Panc1 (cell line): ENCODE measurements around the gene NELFCD. TPM values are rescaled to one million over a fixed set of nuclear protein-coding genes. Genes with fewer than 3 reads are reported as not detected.

Experiments used
- ATAC-seq: fragments of 200-7000 bp; cut with Tn5 transposase; 2 replicates; pipeline ENCODE4 v1.9.1; 2020; ENCODE audit warnings: mild to moderate bottlenecking, moderate library complexity
- BruUV-seq: library from RNA; stranded (reverse); fragments of 400-500 nt; replicated peaks from 2 replicates; lab custom pipeline; 2021; lab: Mats Ljungman, UMichigan
- CTCF ChIA-PET: fragments of 300-600 bp; sonication (Branson Sonifier 250); formaldehyde crosslinking; loops from one replicate; lab custom pipeline; 2022; ENCODE audit warnings: antibody characterized with exemption; lab: Charles Lee
- POLR2A ChIA-PET: fragments of 300-600 bp; sonication (Branson Sonifier 250); formaldehyde crosslinking; loops from one replicate; lab custom pipeline; 2022; ENCODE audit warnings: antibody characterized with exemption; lab: Charles Lee
- DNase-seq: peaks from one replicate; pipeline ENCODE4 v3.0.0-alpha.2; 2010; ENCODE audit warnings: low read depth, low spot score
- H3K27ac ChIP-seq: 2 replicates; pipeline ENCODE4 v1.5.1; 2011; ENCODE audit warnings: mild to moderate bottlenecking, low read length, inconsistent platforms
- H3K27me3 ChIP-seq: fragments of 200-500 bp; sonication (Bioruptor generic); 2 replicates; pipeline ENCODE4 v1.6.0; 2014; ENCODE audit warnings: low read length, inconsistent platforms; ENCODE audit not compliant: control insufficient read depth, insufficient read depth
- H3K36me3 ChIP-seq: fragments of 200-500 bp; sonication (Bioruptor generic); 2 replicates; pipeline ENCODE4 v1.5.1; 2014; ENCODE audit warnings: inconsistent platforms, mild to moderate bottlenecking, low read length, moderate library complexity; ENCODE audit not compliant: control insufficient read depth, insufficient read depth
- H3K4me1 ChIP-seq: 2 replicates; pipeline ENCODE4 v1.5.1; 2011; ENCODE audit warnings: inconsistent platforms, mild to moderate bottlenecking, low read length, moderate library complexity; ENCODE audit not compliant: control insufficient read depth, insufficient read depth
- H3K4me3 ChIP-seq, 2 experiments: 2 replicates each; pipeline ENCODE4 v1.5.1; 2011 to 2012; ENCODE audit warnings: low read depth in 2 of 2, low read length in 2 of 2, mild to moderate bottlenecking in 2 of 2, inconsistent platforms in 1 of 2, moderate library complexity in 1 of 2
- H3K9me3 ChIP-seq: fragments of 200-500 bp; sonication (Bioruptor generic); 2 replicates; pipeline ENCODE4 v1.5.1; 2014; ENCODE audit warnings: low read depth, mild to moderate bottlenecking, inconsistent platforms, low read length, moderate library complexity; ENCODE audit not compliant: control insufficient read depth, insufficient read depth
- CTCF ChIP-seq: fragments of 450-650 bp; IDR thresholded peaks from 2 replicates; pipeline ENCODE4 v1.5.1; 2017; ENCODE audit warnings: mild to moderate bottlenecking
- POLR2AphosphoS5 ChIP-seq: IDR thresholded peaks from 2 replicates; pipeline ENCODE4 v1.6.1; 2012; ENCODE audit warnings: mild to moderate bottlenecking, low read depth, low read length, moderate library complexity
- REST ChIP-seq, 2 experiments: IDR thresholded peaks; 2 replicates each; pipeline ENCODE4 v1.6.1; 2011 to 2012; ENCODE audit warnings: low read depth in 2 of 2, control low read depth in 1 of 2, low read length in 1 of 2, mild to moderate bottlenecking in 1 of 2, moderate library complexity in 1 of 2; ENCODE audit not compliant: insufficient read depth in 1 of 2
- SIN3A ChIP-seq: IDR thresholded peaks from 2 replicates; pipeline ENCODE4 v1.6.1; 2012; ENCODE audit warnings: low read depth, mild to moderate bottlenecking, low read length, moderate library complexity, borderline replicate concordance; ENCODE audit not compliant: insufficient read depth
- TCF7L2 ChIP-seq: IDR thresholded peaks from 2 replicates; pipeline ENCODE4 v1.6.1; 2011; ENCODE audit warnings: mild to moderate bottlenecking, low read depth, low read length, inconsistent platforms
- in situ Hi-C: cut with HindIII; loops from 2 replicates; pipeline ENCODE4 v1.10.0; 2016; ENCODE audit warnings: low sequenced_read_pairs, low pct_unique_long_range_greater_than_20kb
- intact Hi-C: fragments of 100-400 bp; cut with micrococcal nuclease; formaldehyde crosslinking; loops from one replicate; pipeline ENCODE4 v1.10.0; 2022; ENCODE audit not compliant: unreplicated experiment
- total RNA-seq: library from RNA; stranded (reverse); gene quantifications from one replicate; pipeline ENCODE4 v1.2.1, GENCODE V29; 2021; ENCODE audit not compliant: unreplicated experiment

The NELFCD gene
- total RNA-seq, 1 experiment from 2014 or later, result 108 TPM

GRCh38 chr20:59013031-59013951 lies 32.2 kb downstream of the NELFCD start:
- Histone ChIP-seq H3K4me1 (peaks cover 3% of the 10 kb centered on the region; the same call in 1 of the 2 replicates), H3K4me3 (no peak overlapping the region), H3K9me3 (no peaks in the 10 kb centered on the region), H3K36me3 (no peaks in the 10 kb centered on the region), H3K27ac (no peak overlapping the region), H3K27me3 (no peaks in the 10 kb centered on the region)
- ChIA-PET CTCF (no interaction called here), POLR2A (interaction anchor here (0.6 kb wide), 1 partner anchor 16 kb away, joined by 3 read pairs; no protein-coding TSS in a partner anchor)
- TF ChIP-seq SIN3A (no peak), TCF7L2 (no peak), CTCF (no peak), POLR2AphosphoS5 (no peak), REST (IDR thresholded peaks at IDR 0.05; ENCODE audit: insufficient read depth in 1 of 2, low read depth in 2 of 2, low read length in 1 of 2) (no peak)
- intact Hi-C loops, result no loop called here
- BruUV-seq, result no TSS peak
- in situ Hi-C loops, result no loop called here
- ATAC-seq (no peak), DNase-seq (no peak)

- ATAC-seq (no peak), DNase-seq (no peak)
- no TSS peak for BruUV-seq
- no peaks in the 10 kb centered on the region for H3K9me3 ChIP-seq
- no peaks in the 10 kb centered on the region for H3K27me3 ChIP-seq
- H3K27ac ChIP-seq, result no peak overlapping the region
- H3K4me3 ChIP-seq, result no peak overlapping the region
- intact Hi-C loops, result no loop called here
- no peaks in the 10 kb centered on the region for H3K36me3 ChIP-seq
- POLR2A ChIA-PET, result interaction anchor here (0.6 kb wide), 1 partner anchor 15 kb away, joined by 3 read pairs; no protein-coding TSS in a partner anchor
- peaks cover 3% of the 10 kb centered on the region; the same call in 1 of the 2 replicates for H3K4me1 ChIP-seq
- in situ Hi-C loops, result no loop called here
- CTCF ChIA-PET, result no interaction called here
- TF ChIP-seq REST (IDR thresholded peaks at IDR 0.05; ENCODE audit: insufficient read depth in 1 of 2, low read depth in 2 of 2, low read length in 1 of 2) (no peak), SIN3A (no peak), CTCF (no peak), TCF7L2 (no peak), POLR2AphosphoS5 (no peak)
Measured at GRCh38 chr20:59013959-59014608, 33.0 kb downstream of the NELFCD start.
